Measurements from ENCODE around the gene TBCK.

The TBCK gene

DNA sequence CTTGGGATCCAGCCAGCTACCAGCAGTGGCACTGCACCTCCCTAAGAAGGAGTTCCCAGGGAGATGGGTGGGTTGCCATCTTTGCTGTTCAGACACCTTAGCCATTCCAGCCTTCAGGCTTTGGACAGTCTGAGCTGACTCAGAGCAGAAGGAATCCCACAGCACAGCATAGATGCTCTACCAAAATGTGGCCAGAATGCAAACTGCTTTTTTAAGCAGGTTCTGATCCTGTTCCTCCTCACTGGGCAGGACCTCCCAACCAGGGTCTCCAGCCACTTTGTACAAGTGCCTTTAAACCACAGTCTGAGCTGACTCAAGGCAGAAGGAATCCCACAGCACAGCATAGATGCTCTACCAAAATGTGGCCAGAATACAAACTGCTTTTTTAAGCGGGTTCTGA, 211.7 kb downstream of the TBCK start:
- H3K79me2 ChIP-seq (ENCODE audit: insufficient read depth, low read length), result no peaks in the 10 kb centered on the region
- H3K9ac ChIP-seq (ENCODE audit: low read length), result no peak overlapping the region
- no peaks in the 10 kb centered on the region for H4K20me1 ChIP-seq (ENCODE audit: insufficient read depth, low read length)
- no peaks in the 10 kb centered on the region for H3K4me1 ChIP-seq (ENCODE audit: insufficient read depth, low read length, severe bottlenecking)
- H3K27me3 ChIP-seq (ENCODE audit: insufficient read depth, low read length), result no peaks in the 10 kb centered on the region
- no peak overlapping the region for H2AFZ ChIP-seq (ENCODE audit: low read length)
- no peaks in the 10 kb centered on the region for H3K9me2 ChIP-seq (ENCODE audit: low read depth, low read length)
- no peaks in the 10 kb centered on the region for H3K9me3 ChIP-seq (ENCODE audit: low read length)
- H3K36me3 ChIP-seq (ENCODE audit: insufficient read depth, low read length), result no peaks in the 10 kb centered on the region
- no peak overlapping the region for H3K4me3 ChIP-seq (ENCODE audit: low read depth, low read length, poor library complexity, severe bottlenecking)
- no peak overlapping the region for H3K4me2 ChIP-seq (ENCODE audit: low read length)
- TF ChIP-seq, protein P1, sequence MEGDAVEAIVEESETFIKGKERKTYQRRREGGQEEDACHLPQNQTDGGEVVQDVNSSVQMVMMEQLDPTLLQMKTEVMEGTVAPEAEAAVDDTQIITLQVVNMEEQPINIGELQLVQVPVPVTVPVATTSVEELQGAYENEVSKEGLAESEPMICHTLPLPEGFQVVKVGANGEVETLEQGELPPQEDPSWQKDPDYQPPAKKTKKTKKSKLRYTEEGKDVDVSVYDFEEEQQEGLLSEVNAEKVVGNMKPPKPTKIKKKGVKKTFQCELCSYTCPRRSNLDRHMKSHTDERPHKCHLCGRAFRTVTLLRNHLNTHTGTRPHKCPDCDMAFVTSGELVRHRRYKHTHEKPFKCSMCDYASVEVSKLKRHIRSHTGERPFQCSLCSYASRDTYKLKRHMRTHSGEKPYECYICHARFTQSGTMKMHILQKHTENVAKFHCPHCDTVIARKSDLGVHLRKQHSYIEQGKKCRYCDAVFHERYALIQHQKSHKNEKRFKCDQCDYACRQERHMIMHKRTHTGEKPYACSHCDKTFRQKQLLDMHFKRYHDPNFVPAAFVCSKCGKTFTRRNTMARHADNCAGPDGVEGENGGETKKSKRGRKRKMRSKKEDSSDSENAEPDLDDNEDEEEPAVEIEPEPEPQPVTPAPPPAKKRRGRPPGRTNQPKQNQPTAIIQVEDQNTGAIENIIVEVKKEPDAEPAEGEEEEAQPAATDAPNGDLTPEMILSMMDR (IDR thresholded peaks at IDR 0.05; ENCODE audit: low read length), result no peak
- no peak for TF ChIP-seq EZH2 (IDR thresholded peaks at IDR 0.05; ENCODE audit: borderline replicate concordance, low read length)
- no peak overlapping the region for H3K27ac ChIP-seq (ENCODE audit: low read depth, low read length, poor library complexity, severe bottlenecking)
- no peaks in the 10 kb centered on the region for H3F3A ChIP-seq (ENCODE audit: insufficient read depth, low read length)

DNA sequence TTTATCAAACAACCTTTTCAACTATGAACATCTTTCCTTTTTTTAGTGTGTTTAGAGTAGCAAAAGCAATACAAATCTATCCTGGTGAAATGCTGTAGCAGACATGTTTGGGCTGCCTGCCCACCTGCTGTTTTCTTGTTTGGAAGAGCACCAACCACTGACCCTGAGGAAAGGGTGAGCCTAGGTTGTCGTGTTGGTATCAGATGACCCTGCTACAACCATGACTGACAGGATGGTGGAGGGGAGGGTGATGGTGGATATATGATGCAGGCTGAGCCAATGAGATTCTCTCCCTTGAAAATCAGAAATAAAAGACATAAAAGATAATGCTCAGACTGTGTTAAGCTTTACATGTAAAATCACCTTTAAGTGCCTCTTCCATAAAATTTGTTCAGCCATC, 219.6 kb downstream of the TBCK start:
- Histone ChIP-seq H3K27ac (ENCODE audit: low read depth, low read length, poor library complexity, severe bottlenecking) (no peak overlapping the region), H3K9me2 (ENCODE audit: low read depth, low read length) (no peaks in the 10 kb centered on the region), H3K9me3 (ENCODE audit: low read length) (no peaks in the 10 kb centered on the region), H3K4me3 (ENCODE audit: low read depth, low read length, poor library complexity, severe bottlenecking) (no peak overlapping the region), H3K9ac (ENCODE audit: low read length) (no peak overlapping the region), H3K36me3 (ENCODE audit: insufficient read depth, low read length) (no peaks in the 10 kb centered on the region), H3K79me2 (ENCODE audit: insufficient read depth, low read length) (no peaks in the 10 kb centered on the region), H3F3A (ENCODE audit: insufficient read depth, low read length) (no peaks in the 10 kb centered on the region), H2AFZ (ENCODE audit: low read length) (no peak overlapping the region), H3K4me1 (ENCODE audit: insufficient read depth, low read length, severe bottlenecking) (no peaks in the 10 kb centered on the region), H3K4me2 (ENCODE audit: low read length) (no peak overlapping the region), H3K27me3 (ENCODE audit: insufficient read depth, low read length) (no peaks in the 10 kb centered on the region), H4K20me1 (ENCODE audit: insufficient read depth, low read length) (no peaks in the 10 kb centered on the region)
- no peak for TF ChIP-seq EZH2 (IDR thresholded peaks at IDR 0.05; ENCODE audit: borderline replicate concordance, low read length)
- TF ChIP-seq, protein P1 (IDR thresholded peaks at IDR 0.05; ENCODE audit: low read length), result no peak

DNA sequence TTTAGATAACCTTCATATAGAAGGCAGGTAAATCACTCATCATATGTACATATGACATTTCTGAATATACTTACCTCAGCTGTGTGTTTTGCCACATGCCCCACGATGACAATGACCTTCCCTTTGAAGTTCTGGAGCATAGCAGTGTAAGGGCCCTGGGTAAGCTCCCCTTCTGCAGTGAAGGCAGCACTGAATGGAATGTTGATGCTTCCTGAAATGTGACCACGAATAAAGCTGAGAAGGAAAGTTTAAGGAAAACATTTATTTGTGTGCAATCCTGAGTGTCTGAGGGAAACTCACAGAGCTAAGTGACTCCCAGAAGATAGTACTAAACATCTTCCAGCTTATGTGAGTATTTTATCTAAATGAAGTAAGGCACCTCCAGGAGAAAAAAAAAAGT, 220.6 kb downstream of the TBCK start:
- TF ChIP-seq EZH2 (IDR thresholded peaks at IDR 0.05; ENCODE audit: borderline replicate concordance, low read length), result no peak
- TF ChIP-seq, protein P1 (IDR thresholded peaks at IDR 0.05; ENCODE audit: low read length), result no peak
- H3K4me1 ChIP-seq (ENCODE audit: insufficient read depth, low read length, severe bottlenecking), result no peaks in the 10 kb centered on the region
- no peak overlapping the region for H3K4me3 ChIP-seq (ENCODE audit: low read depth, low read length, poor library complexity, severe bottlenecking)
- H3K36me3 ChIP-seq (ENCODE audit: insufficient read depth, low read length), result no peaks in the 10 kb centered on the region; the same call in 1 of the 2 replicates
- H3K79me2 ChIP-seq (ENCODE audit: insufficient read depth, low read length), result no peaks in the 10 kb centered on the region
- H3K27me3 ChIP-seq (ENCODE audit: insufficient read depth, low read length), result no peaks in the 10 kb centered on the region
- H3K9me2 ChIP-seq (ENCODE audit: low read depth, low read length), result no peaks in the 10 kb centered on the region
- H2AFZ ChIP-seq (ENCODE audit: low read length), result no peak overlapping the region
- no peak overlapping the region for H3K27ac ChIP-seq (ENCODE audit: low read depth, low read length, poor library complexity, severe bottlenecking)
- H3K9ac ChIP-seq (ENCODE audit: low read length), result no peak overlapping the region
- H3K9me3 ChIP-seq (ENCODE audit: low read length), result 0 out of 2 replicates have a peak, but pooled peaks cover 5% of the 10 kb centered on the region
- no peaks in the 10 kb centered on the region for H4K20me1 ChIP-seq (ENCODE audit: insufficient read depth, low read length)
- no peaks in the 10 kb centered on the region for H3F3A ChIP-seq (ENCODE audit: insufficient read depth, low read length)
- H3K4me2 ChIP-seq (ENCODE audit: low read length), result no peak overlapping the region
